GM21515 (cell line): ENCODE results near the gene ZSWIM3.
"Not testable (repeated sequence)": the region's sequence is repeated elsewhere in the genome, so short reads cannot be mapped to it uniquely, and the experiment has no call there.

ENCODE experiments used
- ATAC-seq: cut with Tn5 transposase; IDR thresholded peaks from one replicate; pipeline ENCODE4 v1.9.1; 2021; ENCODE audit not compliant: unreplicated experiment

The ZSWIM3 gene

DNA sequence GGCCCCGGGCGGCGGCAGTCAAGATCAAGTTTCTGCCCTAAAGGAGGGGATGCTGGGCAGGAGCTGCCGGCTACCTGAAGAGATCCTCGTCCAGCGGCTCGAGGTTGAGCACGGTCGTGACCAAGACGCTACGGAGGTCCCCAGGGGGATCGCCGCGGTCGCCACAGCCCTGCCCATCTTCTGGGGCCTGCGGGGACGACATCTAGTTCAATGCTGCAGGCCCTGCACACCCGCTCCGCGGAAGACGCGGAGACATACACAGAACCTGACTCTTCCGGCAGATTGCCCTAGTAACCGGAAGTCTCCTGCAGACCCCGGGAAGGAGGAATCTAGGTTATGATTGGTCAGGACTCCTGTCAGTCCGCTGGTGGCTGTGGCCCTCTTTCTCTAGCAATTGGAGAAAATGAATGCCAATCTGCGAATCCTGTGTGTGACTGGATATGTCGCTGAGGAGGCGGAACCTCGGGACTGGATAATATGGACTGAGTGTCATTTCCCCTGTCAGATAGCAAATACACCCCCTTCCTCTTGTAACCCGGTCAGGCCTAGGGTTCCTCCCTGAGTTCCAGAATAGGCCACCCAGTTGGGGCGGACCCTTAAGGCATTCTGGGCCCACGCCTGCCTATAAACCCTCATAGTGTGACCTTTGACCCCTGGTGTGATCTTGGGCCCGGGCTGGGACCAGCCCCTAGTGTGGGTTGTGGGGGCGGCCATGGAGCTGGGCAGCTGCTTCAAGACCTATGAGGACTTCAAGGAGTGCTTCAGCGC is at the start of gene ZSWIM3, which contains the start of gene ACOT8:
TSS of gene ZSWIM3 (plus strand) at position 501 of the 768 bp plus-strand sequence. CDS start at position 713, 212 bp downstream.
TSS of gene ACOT8 (minus strand) at position 279 of the 768 bp plus-strand sequence. CDS start at position 202, 77 bp downstream.
- peak; percentile 93 for ATAC-seq

DNA sequence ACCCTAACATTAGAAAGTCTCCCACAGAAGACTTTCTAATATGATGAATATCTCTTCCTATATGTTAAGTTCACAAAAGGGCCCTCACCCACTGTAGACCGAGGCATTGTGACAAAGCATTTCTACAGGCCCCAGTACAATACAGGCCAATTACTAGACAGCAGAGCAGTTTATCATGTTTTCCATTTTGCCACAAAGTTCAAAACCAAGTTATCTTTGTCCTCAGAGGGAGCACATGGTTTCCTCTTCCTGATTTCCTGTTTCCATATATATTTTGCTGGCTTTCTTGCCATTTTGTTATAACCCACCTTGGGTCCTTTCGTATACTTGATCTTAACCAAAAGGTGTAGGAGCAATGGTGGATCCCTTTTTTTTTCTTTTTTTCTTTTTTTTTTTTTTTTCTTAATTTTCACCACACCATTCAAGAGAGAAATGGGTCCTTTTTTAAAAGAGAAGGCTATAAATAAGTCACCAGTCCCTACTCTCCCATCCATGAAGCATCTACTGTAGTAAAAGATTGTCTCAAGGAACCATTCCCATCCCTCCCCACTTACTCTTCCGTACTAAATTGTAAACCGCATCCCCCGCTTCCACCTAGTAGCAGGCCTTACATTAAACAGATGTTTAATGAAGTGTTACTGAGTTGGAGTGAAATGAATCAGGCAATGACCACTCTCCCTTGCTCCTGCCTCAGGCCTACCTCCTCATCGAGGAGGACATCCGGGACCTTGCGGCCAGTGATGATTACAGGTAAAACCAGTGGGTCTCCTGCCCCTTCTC is 47.0 kb upstream of the ZSWIM3 start:
- ATAC-seq: no peak

DNA sequence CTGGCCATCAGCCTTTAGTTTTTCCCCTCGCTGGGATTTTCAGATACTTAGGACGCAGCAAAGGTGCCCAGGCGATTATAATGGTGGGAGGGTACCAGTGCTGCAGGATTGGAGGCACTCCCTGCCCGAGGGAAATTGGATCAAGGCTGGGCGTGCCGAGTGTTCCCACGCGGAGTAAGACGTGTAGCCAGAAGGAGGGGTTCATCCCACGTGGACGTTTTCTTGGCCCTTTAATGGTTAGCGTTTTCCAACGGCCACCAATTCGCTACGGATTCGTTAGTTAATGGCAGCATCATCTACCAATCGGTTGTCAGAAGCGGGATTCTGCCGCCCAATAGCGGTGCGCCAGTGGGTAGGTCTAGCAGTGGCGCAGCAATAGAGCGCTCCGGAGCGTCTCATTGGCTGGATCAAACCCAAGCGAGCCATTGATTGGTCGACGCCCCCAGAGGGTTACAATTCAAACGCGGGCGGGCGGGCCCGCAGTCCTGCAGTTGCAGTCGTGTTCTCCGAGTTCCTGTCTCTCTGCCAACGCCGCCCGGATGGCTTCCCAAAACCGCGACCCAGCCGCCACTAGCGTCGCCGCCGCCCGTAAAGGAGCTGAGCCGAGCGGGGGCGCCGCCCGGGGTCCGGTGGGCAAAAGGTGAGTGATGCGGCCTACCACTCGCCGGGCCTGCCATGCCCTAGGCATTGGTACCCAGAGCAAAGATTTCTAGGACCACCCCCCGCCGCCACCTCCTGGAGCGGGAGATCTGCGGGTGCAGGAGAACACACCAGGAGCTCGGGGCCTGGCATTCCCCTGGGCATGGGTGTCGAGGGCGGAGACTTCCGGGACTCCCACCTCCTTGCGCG is 45.0 kb upstream of the ZSWIM3 start, which contains the start of gene UBE2C:
TSS of gene UBE2C (plus strand) at position 488 of the 849 bp plus-strand sequence. CDS start at position 540, 52 bp downstream.
- peak; percentile 94 for ATAC-seq

DNA sequence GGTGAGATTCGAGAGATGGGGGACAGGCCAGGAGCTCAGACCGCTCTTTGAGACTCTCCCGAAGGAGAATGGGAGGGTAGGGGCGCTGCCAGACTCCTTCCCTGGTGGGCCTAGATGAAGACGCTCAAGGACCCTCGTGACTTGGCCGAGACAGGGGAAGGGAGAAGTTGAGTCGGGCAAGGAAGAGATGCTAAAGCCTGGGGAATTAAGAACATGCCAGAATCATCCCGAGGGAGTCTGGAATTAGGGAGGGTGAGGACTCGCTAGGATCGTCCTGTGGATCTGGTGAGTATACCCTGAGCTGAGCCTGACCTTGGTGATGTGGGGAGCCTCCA is 44.4 kb upstream of the ZSWIM3 start:
- no peak for ATAC-seq

- no peak for ATAC-seq
Observed at GRCh38 chr20:45813489-45813888, 43.9 kb upstream of the ZSWIM3 start.

- no peak for ATAC-seq
Observed at GRCh38 chr20:45814314-45814713, 43.1 kb upstream of the ZSWIM3 start.

- no peak for ATAC-seq
Observed at GRCh38 chr20:45816951-45817350, 40.5 kb upstream of the ZSWIM3 start.

- no peak for ATAC-seq
Observed at GRCh38 chr20:45817376-45818194, 39.8 kb upstream of the ZSWIM3 start.

GRCh38 chr20:45818239-45818638 is 39.2 kb upstream of the ZSWIM3 start:
- no peak for ATAC-seq

DNA sequence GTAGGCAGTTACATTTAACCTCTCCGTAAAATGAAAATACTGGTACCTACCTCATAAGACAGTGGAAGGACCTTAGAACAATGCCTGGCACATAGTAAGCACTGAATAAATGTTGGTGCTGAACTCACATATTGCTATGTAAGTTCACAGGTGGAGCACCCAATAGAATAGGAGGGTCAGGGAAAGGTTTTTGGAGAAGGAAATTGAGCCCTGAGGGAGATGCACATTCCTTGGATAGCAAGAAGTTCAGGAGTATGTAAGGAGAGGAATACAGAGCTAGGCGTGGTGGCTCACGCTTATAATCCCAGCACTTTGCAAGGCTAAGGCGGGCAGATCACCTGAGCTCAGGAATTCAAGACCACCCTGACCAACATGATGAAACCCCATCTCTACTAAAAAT is 37.9 kb upstream of the ZSWIM3 start:
- no peak for ATAC-seq

GRCh38 chr20:45821947-45822346 is 35.5 kb upstream of the ZSWIM3 start:
- no peak for ATAC-seq

- ATAC-seq: no peak
Observed at GRCh38 chr20:45822857-45823256, 34.6 kb upstream of the ZSWIM3 start.

- ATAC-seq: no peak
Observed at GRCh38 chr20:45823949-45824835, 33.2 kb upstream of the ZSWIM3 start.

DNA sequence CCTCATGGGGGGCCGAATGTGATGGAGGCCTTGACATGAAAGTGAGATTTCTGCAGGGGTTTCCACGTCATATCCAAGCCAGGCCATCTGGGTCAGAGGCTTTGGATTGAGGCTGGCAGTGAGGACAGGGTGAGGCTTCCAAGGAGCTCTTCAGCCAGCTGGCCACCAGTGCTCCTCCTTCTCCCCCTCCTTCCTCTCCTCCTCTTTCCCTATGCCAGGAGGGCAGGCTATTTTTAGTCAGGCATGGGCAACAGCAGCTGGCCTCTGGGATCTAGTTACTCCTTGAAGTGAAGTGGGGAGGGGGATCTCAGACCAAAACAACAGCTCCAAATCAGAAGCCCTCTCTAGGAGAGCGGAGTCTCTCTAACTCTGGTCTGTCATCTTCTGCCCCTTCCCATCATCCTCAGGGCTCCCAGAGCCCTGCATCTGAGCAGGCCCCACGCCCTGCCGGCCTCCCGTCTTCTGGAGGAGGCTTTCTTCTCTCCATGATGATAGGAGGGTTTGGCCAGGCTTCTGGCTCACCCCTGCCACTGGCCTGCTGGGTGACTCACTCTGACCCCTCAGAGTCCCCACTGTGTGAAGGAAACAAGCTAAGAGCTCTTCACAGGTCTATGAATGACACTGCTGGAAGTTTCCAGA is 30.9 kb upstream of the ZSWIM3 start:
- ATAC-seq: no peak

GRCh38 chr20:45827030-45827652 is 30.3 kb upstream of the ZSWIM3 start, which contains the start of gene TNNC2:
Gene TNNC2, minus strand, starts transcription at chr20:45827312. Its CDS starts 64 bp downstream, at chr20:45827248.
- ATAC-seq: no peak

- no peak for ATAC-seq
Observed at GRCh38 chr20:45827712-45828111, 29.7 kb upstream of the ZSWIM3 start.

DNA sequence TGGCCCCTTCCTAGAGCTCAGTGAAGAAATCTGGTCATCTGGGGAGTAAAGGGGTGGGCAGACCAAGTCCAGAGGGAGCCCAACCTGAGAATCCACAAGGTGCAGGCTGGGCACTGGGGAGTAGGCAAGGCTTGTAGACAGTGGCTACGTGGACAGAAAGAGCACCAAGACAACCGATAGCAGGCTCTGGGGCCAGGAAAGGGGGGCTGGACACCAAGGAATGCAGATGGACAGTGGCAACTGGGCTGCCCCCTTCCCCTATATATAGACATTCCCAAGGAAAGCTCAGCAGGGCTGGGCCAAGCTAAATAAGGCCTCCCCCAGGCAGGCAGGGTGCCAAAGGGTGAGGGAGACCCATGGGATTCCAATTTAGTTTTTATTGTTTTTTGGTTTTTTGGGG is 28.8 kb upstream of the ZSWIM3 start:
- no peak for ATAC-seq

GRCh38 chr20:45829673-45830106 is 27.7 kb upstream of the ZSWIM3 start:
- ATAC-seq: not testable (repeated sequence)
